Brain pericyte (primary cell): ENCODE measurements around the gene NPM1.
A peak's percentile ranks its signal among the peaks of the same experiment; 100 is the strongest.

Experiments
- DNase-seq: peaks from one replicate; pipeline ENCODE4 v3.0.0-alpha.2; 2012; ENCODE audit warnings: low read depth, low spot score

The NPM1 gene

GRCh38 chr5:171449426-171449825 is 61.8 kb downstream of the NPM1 start:
- no peak for DNase-seq

GRCh38 chr5:171450423-171451331 is 63.0 kb downstream of the NPM1 start:
- peak; percentile 50 for DNase-seq

DNA sequence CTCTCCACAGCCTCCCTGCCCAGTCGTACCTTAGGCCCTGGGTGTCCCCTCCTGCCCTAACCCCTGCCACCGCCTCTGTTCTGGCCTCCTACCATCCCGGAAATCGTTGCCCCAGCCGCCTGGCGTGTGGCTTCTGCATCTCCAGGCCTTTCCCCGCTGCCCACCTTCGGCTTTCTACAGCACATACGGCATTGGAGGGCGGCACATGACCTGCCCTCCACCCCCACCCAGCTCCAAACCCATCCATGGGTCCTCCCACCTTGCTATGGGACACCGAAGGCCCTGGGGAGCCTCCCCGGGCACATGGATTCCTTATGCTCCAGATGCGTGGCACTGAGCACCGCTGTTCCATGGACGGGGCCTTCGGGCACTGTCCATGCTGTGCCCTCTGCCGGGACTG is 63.8 kb downstream of the NPM1 start:
- no peak for DNase-seq

DNA sequence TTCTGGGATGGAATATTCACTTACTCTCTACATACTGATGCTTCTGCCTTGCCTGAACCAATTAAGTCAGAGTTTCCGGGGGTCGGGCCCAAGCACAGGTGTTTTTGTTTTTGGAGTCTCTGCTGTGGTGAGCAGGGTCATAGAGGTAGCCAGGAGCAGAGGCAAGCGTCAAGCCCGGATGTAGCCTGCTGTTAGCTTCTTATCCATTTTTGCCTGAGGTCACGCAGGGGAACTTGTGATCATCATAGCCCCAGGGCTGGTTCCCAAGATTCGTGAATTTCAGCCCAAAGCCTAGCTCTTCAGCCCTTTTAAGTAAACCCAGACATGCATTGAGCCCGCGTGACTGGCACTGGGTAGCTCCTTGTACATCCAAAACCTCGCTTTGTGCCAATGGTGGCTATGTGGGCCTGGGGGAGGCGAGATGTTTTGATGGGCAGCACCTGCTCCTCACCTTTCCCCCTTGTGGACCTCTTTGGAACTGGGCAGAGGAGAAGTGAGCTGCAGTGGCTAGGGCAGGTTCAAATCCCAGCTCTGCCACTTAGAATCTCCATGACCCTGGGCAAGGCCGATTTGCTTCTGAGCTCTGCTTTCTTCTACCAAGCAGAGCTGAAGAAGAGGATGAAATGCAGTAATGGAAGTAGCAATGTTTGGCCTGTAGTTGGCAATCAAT is 65.5 kb downstream of the NPM1 start:
- DNase-seq: no peak

GRCh38 chr5:171453988-171454387 is 66.3 kb downstream of the NPM1 start:
- DNase-seq: no peak

- DNase-seq: no peak
These were observed 66.9 kb downstream of the NPM1 start for GRCh38 chr5:171454549-171454948.

- no peak for DNase-seq
These were observed 67.9 kb downstream of the NPM1 start for GRCh38 chr5:171455522-171455921.

DNA sequence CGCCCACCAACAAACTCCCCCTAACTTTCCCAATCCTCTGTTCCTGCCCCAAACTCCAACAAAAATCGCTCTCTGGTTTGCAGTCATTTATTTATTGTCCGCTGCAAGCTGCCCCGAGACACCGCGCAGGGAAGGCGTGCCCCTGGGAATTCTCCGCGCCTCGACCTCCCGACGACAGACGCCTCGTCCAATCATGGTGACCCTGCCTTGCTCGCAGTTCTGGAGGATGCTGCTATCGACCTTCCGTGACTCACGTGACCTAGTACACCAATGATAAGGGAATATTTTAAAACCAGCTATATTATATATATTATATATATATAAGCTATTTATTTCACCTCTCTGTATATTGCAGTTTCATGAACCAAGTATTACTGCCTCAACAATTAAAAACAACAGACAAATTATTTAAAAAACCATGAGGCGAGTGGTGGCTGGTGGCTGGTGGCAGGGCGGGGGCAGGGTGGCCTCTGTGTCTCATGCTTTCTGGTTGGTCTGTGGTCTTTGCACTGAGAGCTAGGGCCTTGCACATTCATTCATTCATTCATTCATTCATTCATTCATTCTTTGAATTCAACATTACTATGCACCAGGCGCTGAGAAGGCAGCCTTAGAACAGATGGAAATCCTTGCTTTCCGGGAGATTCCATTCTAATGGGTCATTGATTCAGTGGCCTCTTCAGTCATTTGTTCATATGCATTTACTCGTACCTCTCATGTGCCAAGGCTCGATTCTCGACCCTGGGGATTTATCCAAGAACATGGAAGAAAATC is 69.7 kb downstream of the NPM1 start:
- no peak for DNase-seq

- no peak for DNase-seq
These were observed 72.2 kb downstream of the NPM1 start for GRCh38 chr5:171459839-171460238.
